HG02642 (cell line): Measurements from ENCODE around the gene PCBP3.

Experiments
- ATAC-seq: cut with Tn5 transposase; IDR thresholded peaks from one replicate; pipeline ENCODE4 v1.9.1; 2021; ENCODE audit warnings: mild to moderate bottlenecking; ENCODE audit not compliant: unreplicated experiment, poor library complexity

The PCBP3 gene

GRCh38 chr21:45774291-45774690, 130.8 kb downstream of the PCBP3 start:
- no peak for ATAC-seq

GRCh38 chr21:45776971-45777370, 133.4 kb downstream of the PCBP3 start:
- ATAC-seq: no peak

GRCh38 chr21:45778686-45779085, 135.2 kb downstream of the PCBP3 start:
- no peak for ATAC-seq

- ATAC-seq: no peak
Observed at GRCh38 chr21:45779226-45779625, 135.7 kb downstream of the PCBP3 start.

- no peak for ATAC-seq
Observed at GRCh38 chr21:45780647-45781046, 137.1 kb downstream of the PCBP3 start.

- no peak for ATAC-seq
Observed at GRCh38 chr21:45781741-45782140, 138.2 kb downstream of the PCBP3 start.

- no peak for ATAC-seq
Observed at GRCh38 chr21:45786660-45787059, 143.1 kb downstream of the PCBP3 start.

- ATAC-seq: no peak
Observed at GRCh38 chr21:45787371-45787770, 143.8 kb downstream of the PCBP3 start.

GRCh38 chr21:45788198-45788597, 144.7 kb downstream of the PCBP3 start:
- no peak for ATAC-seq

- no peak for ATAC-seq
Observed at GRCh38 chr21:45788637-45789506, 145.3 kb downstream of the PCBP3 start.

- no peak for ATAC-seq
Observed at GRCh38 chr21:45790427-45790826, 146.9 kb downstream of the PCBP3 start.

- no peak for ATAC-seq
Observed at GRCh38 chr21:45791562-45792418, 148.3 kb downstream of the PCBP3 start.

- ATAC-seq: no peak
Observed at GRCh38 chr21:45792682-45793383, 149.3 kb downstream of the PCBP3 start.

- no peak for ATAC-seq
Observed at GRCh38 chr21:45794027-45794426, 150.5 kb downstream of the PCBP3 start.

GRCh38 chr21:45796003-45796402, 152.5 kb downstream of the PCBP3 start:
- no peak for ATAC-seq

- ATAC-seq: no peak
Observed at GRCh38 chr21:45797338-45797737, 153.8 kb downstream of the PCBP3 start.

- ATAC-seq: no peak
Observed at GRCh38 chr21:45799765-45800338, 156.3 kb downstream of the PCBP3 start.

GRCh38 chr21:45800339-45801080, 157.0 kb downstream of the PCBP3 start:
- no peak for ATAC-seq

GRCh38 chr21:45801129-45801964, 157.8 kb downstream of the PCBP3 start:
- no peak for ATAC-seq
